DND-41 (cell line): ENCODE measurements around the gene REV3L.
"Not testable (repeated sequence)": the region's sequence is repeated elsewhere in the genome, so short reads cannot be mapped to it uniquely, and the experiment has no call there.

Experiments used
- ATAC-seq: fragments of 200-7000 bp; cut with Tn5 transposase; 3 replicates; pipeline ENCODE4 v1.9.1; 2021; ENCODE audit warnings: low read depth; ENCODE audit not compliant: insufficient read depth
- DNase-seq: peaks from one replicate; pipeline ENCODE4 v3.0.0-alpha.2; 2020
- H2AFZ ChIP-seq: 2 replicates; pipeline ENCODE4 v1.6.0; 2012; ENCODE audit warnings: low read depth, low read length
- H3K27ac ChIP-seq: 2 replicates; pipeline ENCODE4 v1.5.1; 2012; ENCODE audit warnings: low read length, inconsistent platforms
- H3K27me3 ChIP-seq: fragments of 200-600 bp; sonication (generic); 2 replicates; pipeline ENCODE4 v1.6.0; 2012; ENCODE audit warnings: low read length, mild to moderate bottlenecking, inconsistent platforms; ENCODE audit not compliant: insufficient read depth, poor library complexity
- H3K36me3 ChIP-seq: 2 replicates; pipeline ENCODE4 v1.5.1; 2012; ENCODE audit warnings: low read length, inconsistent platforms; ENCODE audit not compliant: insufficient read depth
- H3K4me1 ChIP-seq: 2 replicates; pipeline ENCODE4 v1.5.1; 2012; ENCODE audit warnings: mild to moderate bottlenecking, low read length; ENCODE audit not compliant: insufficient read depth
- H3K4me2 ChIP-seq: 2 replicates; pipeline ENCODE4 v1.6.0; 2012; ENCODE audit warnings: mild to moderate bottlenecking, moderate library complexity, low read length, inconsistent platforms; ENCODE audit not compliant: insufficient read depth
- H3K4me3 ChIP-seq, 2 experiments: fragments of 200-600 bp in 1 of 2; shearing (Covaris generic) in 1 of 2; 2 replicates each; pipeline ENCODE4 v1.5.1; 2012 to 2016; ENCODE audit warnings: inconsistent platforms in 2 of 2, low read length in 2 of 2, mild to moderate bottlenecking in 2 of 2, low read depth in 1 of 2, moderate library complexity in 1 of 2
- H3K79me2 ChIP-seq: 2 replicates; pipeline ENCODE4 v1.6.0; 2012; ENCODE audit warnings: low read length, inconsistent platforms; ENCODE audit not compliant: insufficient read depth
- H3K9ac ChIP-seq: 2 replicates; pipeline ENCODE4 v1.6.0; 2012; ENCODE audit warnings: low read depth, mild to moderate bottlenecking, inconsistent platforms, low read length, moderate library complexity
- H3K9me3 ChIP-seq: 2 replicates; pipeline ENCODE4 v1.5.1; 2012; ENCODE audit warnings: low read length, moderate library complexity, mild to moderate bottlenecking, inconsistent platforms; ENCODE audit not compliant: insufficient read depth, severe bottlenecking
- H4K20me1 ChIP-seq: 2 replicates; pipeline ENCODE4 v1.6.0; 2012; ENCODE audit warnings: low read length; ENCODE audit not compliant: insufficient read depth
- EZH2 ChIP-seq: IDR thresholded peaks from 3 replicates; pipeline ENCODE4 v1.6.1; 2012; ENCODE audit warnings: borderline replicate concordance, low read depth, mild to moderate bottlenecking, moderate library complexity, low read length, inconsistent platforms; ENCODE audit not compliant: severe bottlenecking
- TF ChIP-seq, protein P1 (sequence below): IDR thresholded peaks from 2 replicates; pipeline ENCODE4 v1.5.1; 2012; ENCODE audit warnings: borderline replicate concordance, low read length, moderate library complexity, mild to moderate bottlenecking; ENCODE audit not compliant: poor library complexity, severe bottlenecking; ENCODE audit errors: extremely low read depth

The REV3L gene

DNA sequence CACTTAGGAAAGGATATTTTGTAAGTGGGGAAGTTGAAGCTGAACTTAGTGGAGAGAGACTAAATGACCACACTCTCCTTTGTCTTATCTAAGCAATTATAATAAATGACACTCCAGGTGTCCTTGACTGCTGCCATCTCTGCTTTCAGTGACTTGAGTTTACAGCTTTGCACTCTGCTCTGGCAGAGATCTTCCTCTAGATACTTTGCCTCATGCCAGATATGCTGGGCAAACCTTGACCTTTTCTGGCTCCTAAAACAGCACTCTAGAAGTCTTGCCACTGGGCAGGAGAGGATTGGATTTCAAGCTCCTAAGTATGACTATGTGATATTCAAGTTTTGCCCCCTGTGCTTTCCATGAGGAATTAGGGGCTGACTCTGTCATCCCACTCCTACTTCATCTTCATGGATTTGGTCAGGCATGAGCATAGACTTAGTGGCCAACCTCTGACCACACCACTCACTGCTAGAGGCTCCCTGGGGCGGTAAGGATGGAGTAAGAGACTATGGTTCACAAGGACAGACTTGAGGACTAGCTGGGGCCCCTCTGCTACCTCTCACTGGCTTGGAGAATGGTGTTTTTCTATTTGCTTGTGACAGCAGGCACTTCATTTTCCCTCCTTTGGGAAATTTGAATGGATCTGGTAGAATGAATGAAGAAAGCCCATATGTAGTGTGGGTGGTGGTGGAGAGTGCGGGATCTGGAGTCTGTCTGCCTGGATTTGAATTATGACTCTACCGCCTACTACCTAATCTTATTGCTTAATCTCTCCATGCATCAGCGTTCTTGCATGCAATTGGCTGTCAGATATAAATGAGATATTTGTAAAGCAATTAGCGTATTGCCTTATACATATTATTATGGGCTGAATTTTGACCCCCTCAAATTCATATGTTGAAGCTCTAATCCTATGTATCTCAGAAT lies 191.4 kb downstream of the REV3L start:
- DNase-seq (no peak), ATAC-seq (no peak)
- Histone ChIP-seq H3K9me3 (no peaks in the 10 kb centered on the region), H4K20me1 (no peaks in the 10 kb centered on the region), H3K4me2 (no peak overlapping the region), H3K36me3 (0 out of 2 replicates have a peak, but pooled peaks cover 3% of the 10 kb centered on the region), H3K9ac (no peak overlapping the region), H3K4me1 (no peaks in the 10 kb centered on the region), H3K4me3 (no peak overlapping the region), H3K27ac (no peak overlapping the region), H3K27me3 (no peaks in the 10 kb centered on the region), H3K79me2 (no peaks in the 10 kb centered on the region), H2AFZ (no peak overlapping the region)
- TF ChIP-seq, protein P1, sequence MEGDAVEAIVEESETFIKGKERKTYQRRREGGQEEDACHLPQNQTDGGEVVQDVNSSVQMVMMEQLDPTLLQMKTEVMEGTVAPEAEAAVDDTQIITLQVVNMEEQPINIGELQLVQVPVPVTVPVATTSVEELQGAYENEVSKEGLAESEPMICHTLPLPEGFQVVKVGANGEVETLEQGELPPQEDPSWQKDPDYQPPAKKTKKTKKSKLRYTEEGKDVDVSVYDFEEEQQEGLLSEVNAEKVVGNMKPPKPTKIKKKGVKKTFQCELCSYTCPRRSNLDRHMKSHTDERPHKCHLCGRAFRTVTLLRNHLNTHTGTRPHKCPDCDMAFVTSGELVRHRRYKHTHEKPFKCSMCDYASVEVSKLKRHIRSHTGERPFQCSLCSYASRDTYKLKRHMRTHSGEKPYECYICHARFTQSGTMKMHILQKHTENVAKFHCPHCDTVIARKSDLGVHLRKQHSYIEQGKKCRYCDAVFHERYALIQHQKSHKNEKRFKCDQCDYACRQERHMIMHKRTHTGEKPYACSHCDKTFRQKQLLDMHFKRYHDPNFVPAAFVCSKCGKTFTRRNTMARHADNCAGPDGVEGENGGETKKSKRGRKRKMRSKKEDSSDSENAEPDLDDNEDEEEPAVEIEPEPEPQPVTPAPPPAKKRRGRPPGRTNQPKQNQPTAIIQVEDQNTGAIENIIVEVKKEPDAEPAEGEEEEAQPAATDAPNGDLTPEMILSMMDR = no peak
- no peak for TF ChIP-seq EZH2

DNA sequence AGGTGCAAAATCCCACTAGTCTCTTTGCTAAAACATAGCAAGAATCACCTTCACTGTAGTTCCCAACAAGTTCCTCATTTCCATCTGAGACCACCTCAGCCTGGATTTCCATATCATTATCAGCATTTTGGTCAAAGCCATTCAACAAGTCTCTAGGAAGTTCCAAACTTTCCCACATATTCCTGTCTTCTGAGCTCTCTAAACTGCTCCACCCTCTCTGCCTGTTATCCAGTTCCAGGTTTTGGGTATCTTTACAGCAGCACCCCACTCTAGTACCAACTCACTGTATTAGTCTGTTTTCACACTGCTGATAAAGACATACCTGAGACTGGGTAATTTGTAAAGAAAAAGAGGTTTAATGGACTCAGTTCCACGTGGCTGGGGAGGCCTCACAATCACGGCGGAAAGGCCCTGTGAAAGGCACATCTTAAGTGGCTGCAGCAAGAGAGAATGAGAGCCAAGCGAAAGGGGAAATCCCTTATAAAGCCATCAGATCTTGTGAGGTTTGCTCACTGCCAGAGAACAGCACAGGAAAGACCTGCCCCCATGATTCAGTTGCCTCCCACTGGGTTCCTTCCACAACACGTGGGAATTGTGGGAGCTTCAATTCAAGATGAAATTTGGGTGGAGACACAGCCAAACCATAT lies 192.2 kb downstream of the REV3L start:
- H3K79me2 ChIP-seq, DNase-seq, H3K36me3 ChIP-seq, H2AFZ ChIP-seq, H3K27ac ChIP-seq, H3K27me3 ChIP-seq, H3K9ac ChIP-seq, H3K4me1 ChIP-seq, H4K20me1 ChIP-seq, ATAC-seq, H3K4me2 ChIP-seq, H3K4me3 ChIP-seq, H3K9me3 ChIP-seq: not testable (repeated sequence)

DNA sequence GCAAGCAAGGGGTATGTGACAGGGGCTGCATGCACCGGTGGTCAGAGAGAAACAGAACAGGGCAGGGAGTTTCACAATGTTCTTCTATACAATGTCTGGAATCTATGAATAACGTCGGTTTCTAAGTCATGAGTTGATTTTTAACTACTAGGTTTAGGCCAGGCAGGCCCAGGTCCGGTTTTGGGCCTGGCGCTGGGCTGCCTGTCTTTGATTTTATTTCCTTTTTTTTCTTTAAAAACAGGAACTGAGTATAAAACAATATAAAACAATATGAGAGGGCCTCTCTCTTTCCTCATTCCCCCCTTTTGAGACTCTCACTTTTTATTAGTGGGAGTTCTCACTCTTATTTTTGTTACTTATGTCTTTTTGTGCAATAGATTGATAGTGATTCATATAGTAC lies 198.7 kb downstream of the REV3L start:
- not testable (repeated sequence) for H4K20me1 ChIP-seq, H3K27me3 ChIP-seq, H3K4me1 ChIP-seq, H3K9me3 ChIP-seq, H3K4me3 ChIP-seq, ATAC-seq, H3K79me2 ChIP-seq, H3K4me2 ChIP-seq, DNase-seq, H3K27ac ChIP-seq, H2AFZ ChIP-seq, H3K9ac ChIP-seq
- H3K36me3 ChIP-seq = peaks cover 16% of the 10 kb centered on the region; the same call in 1 of the 2 replicates

DNA sequence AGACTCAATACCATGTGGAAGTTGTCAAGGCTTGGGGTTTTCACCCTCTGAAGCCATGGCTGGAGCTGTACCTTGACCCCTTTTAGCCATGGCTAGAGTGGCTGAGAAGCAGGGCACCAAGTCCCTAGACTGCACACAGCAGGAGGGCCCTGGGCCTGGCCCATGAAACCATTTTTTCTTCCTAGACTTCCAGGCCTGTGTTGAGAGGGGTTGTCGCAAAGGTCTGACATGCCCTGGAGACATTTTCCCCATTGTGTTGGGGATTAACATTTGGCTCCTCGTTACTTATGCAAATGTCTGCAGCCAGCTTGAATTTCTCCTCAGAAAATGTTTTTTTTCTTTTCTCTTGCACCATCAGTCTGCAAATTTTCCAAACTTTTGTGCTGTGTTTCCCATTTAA lies 199.3 kb downstream of the REV3L start:
- ATAC-seq (no peak), DNase-seq (no peak)
- Histone ChIP-seq H3K4me2 (no peak overlapping the region), H4K20me1 (no peaks in the 10 kb centered on the region), H3K4me1 (no peaks in the 10 kb centered on the region), H3K36me3 (peaks cover 20% of the 10 kb centered on the region), H3K27me3 (no peaks in the 10 kb centered on the region), H3K27ac (no peak overlapping the region), H2AFZ (no peak overlapping the region), H3K4me3 (no peak overlapping the region), H3K79me2 (no peaks in the 10 kb centered on the region), H3K9me3 (no peaks in the 10 kb centered on the region), H3K9ac (no peak overlapping the region)
- no peak for TF ChIP-seq EZH2
- TF ChIP-seq, protein P1 = no peak
